ENCODE data around the gene C1QTNF6. TPM values are rescaled to one million over a fixed set of nuclear protein-coding genes. Genes with fewer than 3 reads are reported as not detected.
A peak's percentile ranks its signal among the peaks of the same experiment; 100 is the strongest.

C1QTNF6 gene
- total and polyA plus RNA-seq, 10 of the 15 experiments (the other 5 are each of a cell fraction or from before 2014, with no cell fraction given): 0.16 to 4.1 (median 1.3) TPM

DNA sequence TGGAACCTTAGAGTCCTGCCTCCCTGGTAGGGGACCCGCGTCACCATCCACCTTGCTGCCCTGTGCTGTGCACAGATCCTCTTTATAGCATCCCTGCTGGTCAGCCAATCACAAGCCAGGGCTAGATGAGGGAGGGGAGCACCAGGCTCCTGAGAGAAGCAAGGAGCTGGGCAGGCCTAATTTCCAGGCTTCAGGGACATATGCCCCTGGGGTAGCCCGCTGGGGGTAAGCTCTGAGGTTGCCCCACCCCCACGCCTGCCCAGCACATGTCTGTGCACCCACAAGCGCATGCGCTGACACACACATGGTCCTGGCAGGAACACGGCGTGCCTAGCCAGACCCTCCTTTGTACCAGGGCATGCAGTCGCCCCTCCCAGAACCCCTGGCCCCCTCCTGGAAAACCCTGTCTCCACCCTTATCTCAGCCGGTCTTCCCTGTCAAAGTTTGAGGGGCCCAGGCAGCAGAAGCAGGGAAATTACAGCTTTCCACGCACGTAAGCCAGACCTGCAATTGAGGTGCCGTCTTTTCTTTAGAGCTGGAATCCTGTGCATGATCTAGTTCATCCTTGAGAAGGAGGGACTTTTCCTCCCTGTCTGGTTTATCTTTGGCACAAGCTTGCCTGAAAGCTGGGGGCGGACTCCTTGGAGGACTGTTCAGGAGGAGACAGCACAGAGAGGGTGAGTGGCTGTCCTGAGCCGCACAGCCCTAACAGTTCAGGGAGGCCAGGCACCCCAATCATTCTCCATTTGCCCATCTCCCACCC lies 22.2 kb upstream of the C1QTNF6 start:
- no peak overlapping the region for H3K9ac ChIP-seq (ENCODE audit: control insufficient read depth, insufficient read depth, low read length)
- TF ChIP-seq SUZ12 (IDR thresholded peaks at IDR 0.05; ENCODE audit: unreplicated experiment) (no peak), NFYB (IDR thresholded peaks at IDR 0.05; ENCODE audit: insufficient read depth, low read depth, low read length) (peak; percentile 22; the same call in 1 of the 2 replicates)
- POLR2A ChIA-PET: interaction anchor here (0.8 to 1.0 kb wide), 2 partner anchors 9 kb away, joined by 3 to 5 read pairs; no protein-coding TSS in a partner anchor
- H3K79me2 ChIP-seq (ENCODE audit: control insufficient read depth, insufficient read depth, low read length): no peaks in the 10 kb centered on the region
- in situ Hi-C loops (cut with MboI): loop anchor here (25.0 kb wide), 1 partner anchor 1823 kb away; the partner anchor contains the start of gene HMOX1
- intact Hi-C loops (cut with micrococcal nuclease; ENCODE audit: unreplicated experiment): no loop called here
- H3K27ac ChIP-seq (ENCODE audit: control insufficient read depth, insufficient read depth): no peak overlapping the region
- peaks cover 2% of the 10 kb centered on the region for H3K4me1 ChIP-seq (ENCODE audit: control insufficient read depth, insufficient read depth, low read length)
- SMC1A ChIA-PET (ENCODE audit: uncharacterized antibody, unreplicated experiment): interaction anchor here (1.0 to 1.1 kb wide), 2 partner anchors 10 to 17 kb away, joined by 3 to 6 read pairs; no protein-coding TSS in a partner anchor
- no peak overlapping the region for H3K4me2 ChIP-seq (ENCODE audit: control insufficient read depth, insufficient read depth)
- H2AFZ ChIP-seq (ENCODE audit: control insufficient read depth, low read depth, low read length): no peak overlapping the region
- no peak overlapping the region for H3K4me3 ChIP-seq
- FAIRE-seq (no peak), ATAC-seq (no peak), DNase-seq (ENCODE audit: low read depth, low spot score) (no peak)
- BruUV-seq (replicated peaks): no TSS peak
- WGBS (ENCODE audit: insufficient coverage, insufficient replicate concordance, low lambda C conversion rate, missing lambda C conversion rate): 68% methylated on average over 15 of the region's 15 CpGs
- H3K9me3 ChIP-seq (replicated peaks; ENCODE audit: control insufficient read depth, insufficient read depth, low read length): no peaks in the 10 kb centered on the region
- H3K27me3 ChIP-seq (replicated peaks in 1 of 2; ENCODE audit: control insufficient read depth in 2 of 2, insufficient read depth in 2 of 2, low read length in 1 of 2): no peaks in the 10 kb centered on the region
- no peaks in the 10 kb centered on the region; a peak in 3 of 4 replicates for H3K36me3 ChIP-seq (ENCODE audit: control insufficient read depth in 2 of 2, insufficient read depth in 2 of 2, low read length in 1 of 2)
- H4K20me1 ChIP-seq (ENCODE audit: control insufficient read depth, insufficient read depth): no peaks in the 10 kb centered on the region
- RAD21 ChIA-PET (ENCODE audit: unreplicated experiment): interaction anchor here (1.3 kb wide), 1 partner anchor 50 kb away, joined by 3 read pairs; no protein-coding TSS in a partner anchor
- CTCF ChIA-PET: interaction anchor here (0.7 to 2.7 kb wide), 4 partner anchors 10 to 67 kb away, joined by 3 to 18 read pairs (median 7); no protein-coding TSS in a partner anchor

DNA sequence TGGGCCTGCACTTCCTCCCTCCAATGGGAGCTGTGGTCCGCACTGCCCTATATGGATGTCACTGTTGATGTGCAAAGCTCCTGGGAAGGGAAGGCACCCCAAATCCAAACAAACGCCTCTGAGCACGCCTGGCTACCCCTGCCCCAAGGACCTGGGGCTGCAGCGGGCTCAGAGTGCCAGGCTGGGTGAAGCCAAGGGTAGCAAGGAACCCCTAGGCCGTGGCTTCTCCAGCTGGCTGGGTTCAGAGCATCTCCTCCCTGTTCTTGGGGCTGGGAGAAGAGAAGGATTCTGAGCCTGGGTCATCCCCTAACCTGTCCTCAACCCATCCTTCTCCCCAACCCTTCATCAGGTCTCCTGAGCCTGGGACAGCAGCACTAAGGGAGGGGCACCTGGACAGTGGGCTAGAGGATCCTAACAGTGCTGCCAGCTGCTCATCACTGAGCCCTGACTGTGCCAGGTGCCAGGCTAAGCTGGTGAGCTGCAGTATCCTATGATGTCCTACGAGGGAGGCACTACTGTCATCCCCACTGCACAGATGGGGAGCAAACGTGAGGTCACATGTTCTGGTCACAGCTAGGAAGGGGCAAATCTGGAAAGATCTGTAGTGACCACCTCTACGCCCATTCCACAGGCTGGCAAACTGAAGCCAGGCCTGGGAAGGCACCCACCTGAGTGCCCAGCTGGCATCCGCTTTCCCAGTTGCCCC lies 21.2 kb upstream of the C1QTNF6 start:
- H2AFZ ChIP-seq (ENCODE audit: control insufficient read depth, low read depth, low read length): no peak overlapping the region
- ChIA-PET CTCF (interaction anchor here (1.9 to 2.7 kb wide), 3 partner anchors 9 to 51 kb away, joined by 6 to 18 read pairs (median 8); no protein-coding TSS in a partner anchor), POLR2A (interaction anchor here (0.8 kb wide), 1 partner anchor 9 kb away, joined by 5 read pairs; no protein-coding TSS in a partner anchor), SMC1A (ENCODE audit: uncharacterized antibody, unreplicated experiment) (no interaction called here), RAD21 (ENCODE audit: unreplicated experiment) (interaction anchor here (1.3 kb wide), 1 partner anchor 51 kb away, joined by 3 read pairs; no protein-coding TSS in a partner anchor)
- H3K9me3 ChIP-seq (replicated peaks; ENCODE audit: control insufficient read depth, insufficient read depth, low read length): no peaks in the 10 kb centered on the region
- H3K4me3 ChIP-seq: no peak overlapping the region
- H3K9ac ChIP-seq (ENCODE audit: control insufficient read depth, insufficient read depth, low read length): no peak overlapping the region
- no peak overlapping the region for H3K27ac ChIP-seq (ENCODE audit: control insufficient read depth, insufficient read depth)
- WGBS (ENCODE audit: insufficient coverage, insufficient replicate concordance, low lambda C conversion rate, missing lambda C conversion rate): 37% methylated on average over 9 of the region's 9 CpGs
- no peaks in the 10 kb centered on the region for H4K20me1 ChIP-seq (ENCODE audit: control insufficient read depth, insufficient read depth)
- no peak for ATAC-seq
- H3K4me1 ChIP-seq (ENCODE audit: control insufficient read depth, insufficient read depth, low read length): no peaks in the 10 kb centered on the region
- intact Hi-C loops (cut with micrococcal nuclease; ENCODE audit: unreplicated experiment) (no loop called here), in situ Hi-C loops (cut with MboI) (loop anchor here (25.0 kb wide), 1 partner anchor 1822 kb away; the partner anchor contains the start of gene HMOX1)
- BruUV-seq (replicated peaks): no TSS peak
- H3K4me2 ChIP-seq (ENCODE audit: control insufficient read depth, insufficient read depth): no peak overlapping the region
- H3K36me3 ChIP-seq (ENCODE audit: control insufficient read depth in 2 of 2, insufficient read depth in 2 of 2, low read length in 1 of 2): no peaks in the 10 kb centered on the region; a peak in 3 of 4 replicates
- no peak for FAIRE-seq
- TF ChIP-seq LARP7 (IDR thresholded peaks at IDR 0.05): no peak
- no peak for TF ChIP-seq BRCA1 (IDR thresholded peaks at IDR 0.05; ENCODE audit: low read depth, low read length)
- TF ChIP-seq ASH2L (IDR thresholded peaks at IDR 0.05; ENCODE audit: borderline replicate concordance, low read depth): no peak
- no peak for DNase-seq (ENCODE audit: low read depth, low spot score)
- H3K79me2 ChIP-seq (ENCODE audit: control insufficient read depth, insufficient read depth, low read length): no peaks in the 10 kb centered on the region
- H3K27me3 ChIP-seq (replicated peaks in 1 of 2; ENCODE audit: control insufficient read depth in 2 of 2, insufficient read depth in 2 of 2, low read length in 1 of 2): no peaks in the 10 kb centered on the region

Measured in GM12878 (cell line).